Kidney capillary endothelial cell (primary cell): ENCODE data around the gene TBC1D17.
"Not testable (repeated sequence)": the region's sequence is repeated elsewhere in the genome, so short reads cannot be mapped to it uniquely, and the experiment has no call there.

Source experiments
- DNase-seq: peaks from one replicate; pipeline ENCODE4 v3.0.0-alpha.2; 2018; ENCODE audit warnings: low spot score

The TBC1D17 gene

DNA sequence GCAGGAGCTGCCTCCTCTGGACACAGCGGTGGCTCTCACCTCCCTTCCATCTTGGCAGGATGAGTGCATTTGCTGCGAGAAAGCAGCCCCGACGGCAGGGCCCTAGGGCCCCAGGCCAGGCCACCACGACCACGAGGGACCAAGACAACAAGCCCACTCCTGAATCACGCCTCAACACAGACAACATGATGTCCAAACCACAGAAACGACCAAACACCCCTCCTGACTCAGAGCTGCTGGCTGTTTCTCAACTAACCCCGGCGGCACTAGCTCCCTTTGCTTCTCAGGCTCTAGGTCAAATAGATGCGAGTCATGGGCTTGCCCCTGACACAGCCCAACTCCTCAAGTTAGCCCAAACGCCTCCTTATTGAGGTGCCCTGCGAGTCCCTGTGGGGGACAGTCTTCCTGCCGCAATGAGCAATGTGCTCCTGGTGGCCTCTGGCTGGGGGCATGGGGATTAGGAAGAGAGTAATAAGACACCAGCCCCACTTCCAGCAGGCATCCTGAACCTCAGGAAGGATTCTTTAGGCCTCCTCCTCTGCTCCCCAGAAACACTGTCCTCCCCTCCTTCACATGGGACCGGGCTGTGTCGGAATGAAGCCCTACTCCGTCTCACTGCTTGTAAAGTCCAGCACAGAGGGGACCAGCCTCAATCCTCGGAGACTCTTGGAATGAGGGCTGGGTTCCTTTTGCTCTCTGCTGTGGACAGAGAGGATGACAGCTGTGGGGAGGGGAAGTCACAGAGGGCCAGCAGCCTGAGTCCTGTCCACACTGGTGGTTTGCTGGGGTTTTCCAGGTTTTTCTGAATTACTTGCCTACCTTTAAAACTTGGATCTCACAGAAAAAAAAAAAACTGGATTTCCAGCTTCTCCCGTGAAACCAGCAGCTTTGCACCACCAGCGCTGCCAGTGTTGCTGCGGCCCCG, 44.6 kb downstream of the TBC1D17 start:
- no peak for DNase-seq

DNA sequence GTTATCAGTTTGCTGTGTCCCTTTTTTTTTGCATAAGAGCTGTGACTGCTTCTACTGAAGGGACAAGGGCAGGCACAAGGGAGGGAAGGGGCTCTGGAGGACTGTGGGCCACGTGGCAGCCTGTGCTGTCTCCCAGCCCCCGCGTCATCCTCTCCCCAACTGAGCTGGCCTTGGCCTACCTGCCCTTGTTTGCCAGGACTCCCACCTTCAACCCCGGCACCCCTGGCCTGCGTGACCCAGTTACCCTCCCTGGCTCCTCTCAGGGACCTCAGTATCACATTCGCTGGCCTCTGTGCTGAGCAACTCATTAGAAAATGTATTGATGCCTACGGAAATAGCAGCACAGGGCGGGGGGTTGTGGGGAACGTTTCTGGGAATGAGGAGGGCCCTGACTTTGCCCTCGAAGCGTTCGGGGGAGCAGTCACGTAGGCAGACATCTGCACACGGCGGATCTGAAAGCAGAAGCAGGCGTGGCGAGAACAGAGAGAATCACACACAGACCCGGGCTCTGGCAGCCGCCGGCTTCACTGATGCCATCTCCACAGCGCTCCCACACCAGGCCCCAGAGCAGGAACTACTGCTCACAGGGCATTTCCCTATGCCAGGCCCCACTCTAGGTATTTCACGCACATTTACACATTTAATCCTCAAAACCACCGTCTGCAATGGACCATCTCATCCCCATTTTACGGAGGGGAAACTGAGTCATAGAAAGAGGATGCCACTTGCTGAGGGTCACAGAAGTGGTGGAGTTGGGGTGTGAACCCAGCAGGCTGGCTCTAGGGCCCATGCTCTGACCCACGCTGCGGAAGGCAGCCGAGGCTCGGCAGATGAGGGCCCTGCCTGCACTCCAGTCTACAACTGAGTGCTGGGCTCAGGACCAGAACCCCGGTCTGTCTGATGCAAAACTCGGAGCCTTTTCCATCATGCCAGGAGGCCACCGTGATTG, 45.8 kb downstream of the TBC1D17 start:
- DNase-seq, result no peak

DNA sequence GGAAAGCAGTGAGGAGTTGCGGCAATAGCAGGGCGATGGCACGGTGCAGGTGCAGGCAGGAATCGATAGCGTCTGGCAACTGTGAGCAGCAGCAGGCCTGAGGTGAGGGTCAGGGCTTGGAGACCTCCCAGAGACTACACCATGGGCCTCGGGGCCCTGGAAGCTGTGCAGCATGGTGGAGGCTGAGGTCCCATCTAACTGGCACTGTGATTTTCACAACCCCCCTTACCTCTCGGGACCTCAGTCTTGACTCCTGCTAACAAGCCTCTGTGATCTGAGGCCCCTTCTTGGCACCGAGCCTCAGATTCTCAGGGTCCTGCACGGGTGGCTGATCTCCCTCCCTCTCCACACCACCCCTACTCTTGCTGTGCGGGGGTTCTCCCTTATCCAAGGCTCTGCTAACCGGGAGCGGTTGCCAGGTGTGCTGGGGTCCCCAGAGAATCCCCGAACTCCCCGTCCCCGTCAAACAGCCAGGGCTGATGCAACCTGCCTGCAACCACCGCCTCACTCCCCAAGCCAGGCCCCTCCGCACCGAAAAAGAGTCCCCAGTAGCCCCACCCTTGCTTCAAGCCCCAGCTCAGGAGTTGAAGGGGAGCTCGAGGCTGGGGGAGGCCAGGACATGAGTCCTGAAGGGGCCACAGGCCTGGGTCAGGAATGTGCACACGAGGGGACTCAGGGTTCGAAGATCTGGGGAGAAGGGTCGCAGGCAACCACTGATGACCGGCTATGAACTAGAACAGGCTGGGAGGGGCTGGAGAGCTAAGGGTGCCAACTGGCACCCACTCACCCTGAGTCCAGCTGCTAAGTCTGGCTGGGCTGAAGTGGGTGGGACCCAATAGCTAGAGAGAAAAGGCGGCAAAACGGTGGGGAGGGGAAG, 46.7 kb downstream of the TBC1D17 start:
- no peak for DNase-seq

DNA sequence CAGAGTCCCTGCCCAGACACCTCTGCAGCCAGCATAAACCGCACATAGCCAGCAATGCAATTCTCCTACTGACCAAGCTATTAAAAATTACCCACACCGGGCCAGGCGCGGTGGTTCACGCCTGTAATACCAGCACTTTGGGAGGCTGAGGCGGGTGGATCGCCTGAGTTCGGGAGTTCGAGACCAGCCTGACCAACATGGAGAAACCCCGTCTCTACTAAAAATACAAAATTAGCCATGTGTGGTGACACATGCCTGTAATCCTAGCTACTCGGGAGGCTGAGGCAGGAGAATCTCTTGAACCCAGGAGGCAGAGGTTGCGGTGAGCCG, 47.3 kb downstream of the TBC1D17 start:
- DNase-seq, result not testable (repeated sequence)

DNA sequence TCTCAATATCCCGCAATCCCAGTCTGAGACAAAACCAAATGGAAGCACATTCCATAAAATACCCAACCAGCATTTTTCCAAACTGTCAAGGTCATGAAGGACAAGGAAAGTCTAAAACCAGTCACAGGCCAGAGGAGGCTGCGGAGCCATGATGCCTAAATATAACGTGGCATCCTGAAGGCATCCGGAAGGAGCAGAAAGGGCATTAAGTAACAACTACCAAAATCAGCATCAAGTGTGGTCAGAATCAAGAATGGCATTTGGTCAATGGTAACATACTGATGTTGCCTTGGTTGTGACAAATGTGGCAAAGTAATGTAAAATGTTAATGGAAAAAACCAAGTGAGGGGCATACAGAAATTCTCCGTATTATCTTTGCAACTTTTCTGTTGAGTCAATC, 48.0 kb downstream of the TBC1D17 start:
- DNase-seq, result no peak

DNA sequence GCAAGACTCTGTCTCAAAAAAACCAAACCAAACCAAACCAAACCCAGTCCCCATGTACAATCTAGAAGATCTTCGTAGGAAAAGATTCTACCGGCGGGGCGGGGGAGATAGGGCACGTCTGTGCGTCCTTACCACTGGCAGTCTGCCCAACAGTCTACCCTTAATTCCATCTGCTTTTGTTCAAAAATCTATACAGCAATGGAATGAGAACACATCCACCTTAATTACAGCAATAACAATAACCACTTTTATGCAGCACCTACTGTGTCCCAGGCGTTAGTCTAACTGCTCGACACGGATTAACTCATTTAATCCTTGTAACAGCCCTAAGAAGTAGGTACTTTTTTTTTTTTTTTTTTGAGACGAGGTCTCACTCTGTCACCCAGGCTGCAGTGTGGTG, 49.0 kb downstream of the TBC1D17 start:
- DNase-seq, result no peak

DNA sequence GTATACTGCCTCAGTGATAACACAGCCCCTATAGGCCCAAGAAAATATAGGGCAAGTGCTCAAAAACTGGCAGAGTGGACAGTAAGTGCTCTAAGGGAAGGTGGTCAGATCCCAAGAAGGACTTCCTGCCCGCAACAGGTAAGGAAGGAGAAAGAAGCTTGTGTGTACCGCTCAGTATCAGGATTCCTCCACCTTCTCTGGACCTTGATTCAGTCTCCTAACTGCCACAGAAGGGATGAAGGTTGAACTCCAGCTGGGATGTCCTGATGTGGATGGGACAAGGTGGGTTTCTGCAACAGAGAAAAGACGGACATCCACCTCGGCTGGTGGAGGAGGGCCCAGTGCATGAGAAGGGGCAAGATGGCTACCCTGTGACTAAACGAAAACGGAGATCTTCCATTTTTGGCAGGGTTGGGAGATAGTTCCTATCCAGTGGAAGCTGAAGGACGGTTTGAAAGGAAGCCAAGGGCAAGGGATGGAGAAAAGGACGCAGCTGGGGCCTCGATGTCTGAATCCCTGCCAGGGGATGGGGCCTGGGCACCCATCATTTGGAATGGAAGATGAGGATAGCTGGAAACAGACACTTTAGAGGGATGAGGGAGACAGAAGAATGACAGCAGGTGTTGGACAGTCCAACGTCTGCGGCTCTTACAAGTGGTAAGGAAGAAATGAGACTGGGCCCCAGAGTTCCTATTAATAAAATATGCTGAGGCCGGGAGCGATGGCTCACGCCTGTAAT, 50.2 kb downstream of the TBC1D17 start:
- no peak for DNase-seq

DNA sequence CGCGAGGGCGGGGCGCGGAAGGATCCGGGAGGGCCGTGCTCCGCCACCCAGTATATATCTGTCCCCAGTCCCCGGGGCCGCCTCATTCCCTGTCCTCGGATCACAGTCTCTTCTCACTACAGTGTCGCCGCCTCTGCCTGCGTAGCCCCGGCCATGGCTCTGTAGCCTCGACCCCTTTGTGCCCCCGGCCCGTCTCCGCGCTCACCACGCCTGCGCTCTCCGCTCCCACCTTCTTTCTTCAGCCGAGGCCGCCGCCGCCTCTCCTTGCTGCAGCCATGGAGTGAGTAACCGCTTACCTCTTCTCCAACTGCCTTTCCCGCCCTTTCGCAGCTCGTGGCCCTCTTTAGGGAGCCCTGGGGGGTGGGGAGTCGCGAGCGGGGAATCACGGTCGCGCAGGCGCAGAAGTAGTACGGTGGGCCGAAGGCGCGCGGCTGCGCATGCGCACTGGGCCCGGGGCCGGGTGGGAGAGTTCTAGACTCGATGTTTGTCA, 51.7 kb downstream of the TBC1D17 start, which contains the start of the genes ATF5 and NUP62:
Gene ATF5 (plus strand): TSS at position 85 of the 490 bp plus-strand sequence. CDS start 1,646 bp downstream, outside the sequence.
Gene NUP62 (minus strand): TSS at position 384 of the 490 bp plus-strand sequence. CDS start 19,697 bp downstream, outside the sequence.
- peak; percentile 76 for DNase-seq

DNA sequence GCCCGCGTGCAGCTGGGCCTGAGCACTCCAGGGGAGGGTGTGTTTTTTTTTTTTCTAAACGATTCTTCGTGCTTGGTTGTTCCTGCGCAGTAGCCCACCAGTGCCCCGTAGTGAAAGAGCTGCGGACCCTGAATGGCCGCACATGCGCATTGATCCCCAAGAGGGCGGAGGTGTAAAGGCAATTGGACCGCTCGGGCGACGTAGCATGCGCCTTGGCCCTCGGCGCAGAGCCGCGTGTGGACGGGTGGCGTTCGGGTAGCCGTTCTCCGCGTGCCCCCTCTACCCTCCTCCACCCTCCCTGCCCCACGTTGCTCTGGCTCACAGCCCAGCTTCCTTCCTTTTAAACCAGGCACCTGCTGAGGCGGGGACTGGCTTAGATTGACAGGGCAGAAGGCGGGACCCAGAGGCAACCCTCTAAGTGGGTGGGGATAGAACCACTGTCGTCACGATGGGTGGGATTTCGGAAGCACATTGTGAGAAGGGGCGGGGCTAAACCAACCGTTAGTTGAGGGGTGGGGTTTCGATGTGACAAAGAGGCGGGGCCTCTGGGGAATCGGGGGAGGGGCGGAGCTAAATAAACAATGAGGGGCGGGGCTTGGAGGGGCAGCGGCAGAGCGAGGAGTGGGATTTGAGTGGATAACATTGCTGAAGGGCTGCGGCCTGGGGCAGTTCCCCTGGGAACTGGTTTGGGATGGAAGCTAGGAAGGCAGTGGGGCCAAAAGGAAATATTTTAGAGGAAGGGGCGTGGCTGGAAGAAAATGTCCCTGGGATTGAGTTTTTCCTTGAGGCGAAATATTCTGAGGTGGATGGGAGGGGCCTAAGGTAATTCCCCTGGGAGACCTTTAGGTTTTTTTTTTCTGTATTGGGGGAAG, 52.3 kb downstream of the TBC1D17 start:
- DNase-seq, result peak; percentile 97

DNA sequence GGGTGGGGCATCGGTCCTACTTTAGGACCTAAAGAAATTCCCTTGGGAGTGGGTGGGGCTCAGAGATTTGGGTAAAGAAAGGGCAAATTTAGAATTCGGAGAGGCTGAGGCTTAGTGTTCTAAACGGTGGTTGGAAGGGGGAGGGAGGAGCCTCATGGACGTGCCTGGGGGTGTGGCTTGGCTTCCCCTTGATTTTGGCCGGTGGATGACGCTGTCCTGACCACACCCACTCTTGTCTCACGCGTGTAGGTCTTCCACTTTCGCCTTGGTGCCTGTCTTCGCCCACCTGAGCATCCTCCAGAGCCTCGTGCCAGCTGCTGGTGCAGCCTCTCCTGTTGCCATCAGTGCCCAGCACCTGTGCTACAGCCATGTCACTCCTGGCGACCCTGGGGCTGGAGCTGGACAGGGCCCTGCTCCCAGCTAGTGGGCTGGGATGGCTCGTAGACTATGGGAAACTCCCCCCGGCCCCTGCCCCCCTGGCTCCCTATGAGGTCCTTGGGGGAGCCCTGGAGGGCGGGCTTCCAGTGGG, 53.0 kb downstream of the TBC1D17 start:
- DNase-seq, result no peak

DNA sequence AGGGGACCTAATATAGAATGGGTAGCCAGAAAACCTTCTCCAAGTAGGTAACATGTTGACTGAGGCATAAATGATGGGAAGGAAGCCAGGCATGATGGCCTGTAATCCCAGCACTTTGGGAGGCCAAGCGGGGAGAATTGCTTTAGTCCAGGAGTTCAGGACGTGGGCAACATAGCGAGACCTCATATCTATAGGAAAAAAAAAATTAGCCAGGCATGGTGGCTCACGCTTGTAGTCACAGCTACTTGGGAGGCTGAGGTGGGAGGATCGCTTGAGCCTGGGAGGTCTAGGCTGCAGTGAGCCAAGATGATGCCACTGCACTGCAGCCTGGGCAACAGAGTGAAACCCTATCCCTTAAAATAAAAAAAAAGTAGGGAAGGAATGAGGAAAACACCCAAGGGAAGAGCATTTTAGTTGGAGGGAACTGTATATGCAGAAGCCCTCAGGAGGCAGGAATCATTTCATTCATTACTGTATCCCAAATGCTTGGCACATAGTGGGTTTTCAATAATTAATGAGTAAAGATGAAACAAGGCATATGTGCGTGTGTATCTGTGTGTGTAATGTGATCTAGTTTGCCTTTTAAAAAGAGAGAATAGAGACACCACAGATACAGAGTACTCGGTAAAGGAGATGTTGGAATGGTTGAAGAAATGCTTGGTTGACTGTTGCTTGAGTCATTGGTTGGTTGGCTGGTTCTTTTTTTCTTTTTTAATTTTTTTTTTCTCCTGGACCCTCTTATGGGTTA, 54.0 kb downstream of the TBC1D17 start:
- no peak for DNase-seq

DNA sequence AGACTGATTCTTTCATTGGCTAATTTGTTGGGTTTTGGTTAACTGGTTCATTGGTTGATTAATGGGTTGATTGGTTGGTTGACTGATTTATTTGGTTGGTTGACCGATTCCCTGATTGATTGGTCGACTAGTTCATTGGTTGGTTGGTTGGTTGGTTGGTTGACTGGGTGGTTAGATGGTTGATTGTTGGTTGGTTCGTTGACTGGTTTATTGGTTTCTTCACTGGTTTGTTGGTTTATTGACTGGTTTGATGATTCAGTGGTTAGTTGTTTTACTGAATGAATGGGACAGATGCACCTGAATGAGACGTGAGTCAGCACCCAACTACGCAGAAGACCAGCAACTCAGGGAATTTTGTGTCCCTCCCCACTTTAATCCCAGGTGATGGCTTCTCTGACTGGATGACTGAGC, 54.5 kb downstream of the TBC1D17 start:
- DNase-seq, result no peak

DNA sequence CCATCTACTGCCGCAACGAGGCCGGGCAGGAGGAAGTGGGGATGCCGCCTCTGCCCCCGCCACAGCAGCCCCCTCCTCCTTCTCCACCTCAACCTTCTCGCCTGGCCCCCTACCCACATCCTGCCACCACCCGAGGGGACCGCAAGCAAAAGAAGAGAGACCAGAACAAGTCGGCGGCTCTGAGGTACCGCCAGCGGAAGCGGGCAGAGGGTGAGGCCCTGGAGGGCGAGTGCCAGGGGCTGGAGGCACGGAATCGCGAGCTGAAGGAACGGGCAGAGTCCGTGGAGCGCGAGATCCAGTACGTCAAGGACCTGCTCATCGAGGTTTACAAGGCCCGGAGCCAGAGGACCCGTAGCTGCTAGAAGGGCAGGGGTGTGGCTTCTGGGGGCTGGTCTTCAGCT, 55.2 kb downstream of the TBC1D17 start:
- no peak for DNase-seq

DNA sequence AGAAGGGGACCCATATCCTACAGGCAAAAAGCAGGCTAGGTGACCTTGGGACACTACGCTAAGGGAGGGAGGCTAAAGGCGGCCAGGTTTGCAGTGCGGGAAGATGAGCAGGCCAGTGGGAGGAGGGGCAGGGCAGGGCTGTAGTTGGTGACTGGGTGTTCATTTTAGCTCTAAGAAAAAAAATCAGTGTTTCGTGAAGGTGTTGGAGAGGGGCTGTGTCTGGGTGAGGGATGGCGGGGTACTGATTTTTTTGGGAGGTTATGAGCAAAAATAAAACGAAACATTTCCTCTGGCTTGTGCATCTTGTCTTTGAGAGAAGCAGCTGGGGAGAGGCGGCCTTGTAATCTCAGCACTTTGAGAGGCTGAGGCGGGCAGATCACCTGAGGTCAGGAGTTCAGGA, 56.1 kb downstream of the TBC1D17 start:
- no peak for DNase-seq

DNA sequence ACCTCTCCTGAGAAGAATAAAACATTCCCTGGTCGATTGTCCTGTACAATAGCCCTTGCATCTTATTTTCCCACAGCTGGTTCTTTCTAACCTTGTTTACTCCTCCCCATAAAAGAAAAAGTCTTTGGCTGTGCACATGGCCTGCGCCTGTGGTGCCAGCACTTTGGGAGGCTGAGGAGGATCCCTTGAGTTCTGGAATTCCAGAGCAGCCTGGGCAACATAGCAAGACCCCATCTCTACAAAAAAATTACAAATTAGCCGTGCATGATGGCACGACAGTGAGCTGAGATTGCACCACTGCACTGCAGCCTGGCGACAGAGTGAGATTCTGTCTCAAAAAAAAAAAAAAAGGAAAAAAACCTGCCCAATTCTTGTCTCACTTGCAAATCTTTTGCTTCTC, 59.0 kb downstream of the TBC1D17 start:
- no peak for DNase-seq

DNA sequence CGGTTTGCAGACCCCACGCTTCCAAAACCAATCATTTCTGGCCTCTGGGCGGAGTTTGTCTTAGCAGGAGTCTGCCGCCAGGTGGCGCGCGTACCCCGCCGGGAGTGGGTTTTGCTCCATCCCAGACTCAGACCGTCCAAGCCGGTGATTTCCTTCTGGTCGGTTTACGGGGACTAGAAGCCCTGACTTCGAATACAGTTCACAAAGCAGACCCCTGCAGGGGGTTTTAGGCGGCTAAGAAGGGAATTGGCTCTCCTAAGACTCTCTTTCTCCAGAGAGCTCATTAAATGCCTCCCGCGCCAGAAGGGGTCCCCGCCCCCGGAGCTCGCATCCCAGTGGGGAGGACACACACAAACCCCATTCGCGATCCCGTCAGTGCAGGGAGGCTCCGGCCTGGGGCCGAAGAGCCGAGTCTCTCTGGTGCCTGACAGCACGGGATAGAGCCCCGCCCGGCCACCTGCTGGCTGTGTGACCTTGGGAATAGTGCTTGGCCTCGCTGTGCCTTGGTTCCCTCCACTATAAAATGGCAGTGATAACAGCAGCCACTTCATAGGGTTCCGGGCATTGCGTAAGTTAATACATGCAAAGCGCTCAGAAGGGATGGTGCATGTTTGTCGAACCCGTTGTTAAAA, 60.4 kb downstream of the TBC1D17 start:
- DNase-seq, result peak; percentile 66
